Activated CD4-positive, alpha-beta T cell treated with anti-CD3 and anti-CD28 coated beads, Interleukin-2, amount 10 ng/mL, durations not matched to agents 7 days and 5 days (primary cell): ENCODE results near the gene MYO1F. TPM values are rescaled to one million over a fixed set of nuclear protein-coding genes. Genes with fewer than 3 reads are reported as not detected.

Source experiments
- CTCF ChIA-PET: fragments of 350-600 bp; sonication (Branson Sonifier 250); formaldehyde crosslinking; loops from one replicate; lab custom pipeline; 2021; ENCODE audit warnings: antibody characterized with exemption; lab: Charles Lee
- POLR2A ChIA-PET: fragments of 350-600 bp; sonication (Branson Sonifier 250); formaldehyde crosslinking; loops from one replicate; lab custom pipeline; 2021; ENCODE audit warnings: antibody characterized with exemption; lab: Charles Lee
- DNase-seq: peaks from one replicate; pipeline ENCODE4 v3.0.0-alpha.2; 2020
- H3K27ac Mint-ChIP-seq: one replicate; pipeline ENCODE4 v1.8.0; 2021; ENCODE audit warnings: mild to moderate bottlenecking, moderate library complexity, mixed read lengths
- H3K27me3 Mint-ChIP-seq: one replicate; pipeline ENCODE4 v1.8.0; 2021; ENCODE audit warnings: mixed read lengths
- H3K36me3 Mint-ChIP-seq: one replicate; pipeline ENCODE4 v1.8.0; 2021; ENCODE audit warnings: low read depth, mixed read lengths
- H3K4me1 Mint-ChIP-seq: one replicate; pipeline ENCODE4 v1.8.0; 2021; ENCODE audit warnings: mixed read lengths
- H3K4me3 Mint-ChIP-seq: one replicate; pipeline ENCODE4 v1.8.0; 2021; ENCODE audit warnings: mild to moderate bottlenecking, moderate library complexity, mixed read lengths
- H3K9me3 Mint-ChIP-seq: one replicate; pipeline ENCODE4 v1.8.0; 2021; ENCODE audit warnings: mixed read lengths
- total RNA-seq, 2 experiments: library from RNA; stranded (reverse); gene quantifications; one replicate each; pipeline ENCODE4 v1.2.3, GENCODE V29; 2021

Gene MYO1F
- total RNA-seq, 2 experiments from 2014 or later, result 359 to 366 TPM

DNA sequence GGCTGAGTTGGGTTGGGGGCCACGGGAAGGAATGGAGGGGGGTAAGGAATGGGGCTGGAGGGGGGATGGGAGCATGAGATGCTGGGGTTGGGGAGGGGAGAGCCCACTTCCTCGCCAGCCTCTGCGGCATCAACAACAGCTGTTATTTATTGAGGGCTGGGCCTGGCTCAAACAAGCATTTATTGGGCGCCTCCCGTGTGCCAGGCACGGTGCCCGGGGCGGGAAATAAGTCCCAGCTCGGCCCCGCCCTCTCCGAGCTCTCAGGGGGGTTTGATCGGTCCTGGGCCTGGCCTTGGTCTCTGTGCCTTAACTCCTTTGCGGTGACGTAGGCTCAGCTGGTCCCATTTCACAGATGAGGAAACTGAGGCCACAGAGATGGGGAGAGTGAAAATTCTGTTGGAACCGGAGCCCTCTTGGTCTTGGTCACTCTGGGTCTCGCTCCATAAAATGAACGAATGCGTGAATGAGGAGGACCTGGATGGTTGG is 34.2 kb upstream of the MYO1F start:
- no peaks in the 10 kb centered on the region for H3K9me3 Mint-ChIP-seq
- ChIA-PET POLR2A (no interaction called here), CTCF (interaction anchor here (0.5 to 1.1 kb wide), 2 partner anchors 40 to 437 kb away, joined by 3 to 4 read pairs; no protein-coding TSS in a partner anchor)
- no peak for DNase-seq
- peak overlapping the region; percentile 27 for H3K4me3 Mint-ChIP-seq
- no peak overlapping the region for H3K27ac Mint-ChIP-seq
- peaks cover 22% of the 10 kb centered on the region for H3K4me1 Mint-ChIP-seq
- H3K36me3 Mint-ChIP-seq, result peaks cover 2% of the 10 kb centered on the region
- peaks cover 16% of the 10 kb centered on the region for H3K27me3 Mint-ChIP-seq

DNA sequence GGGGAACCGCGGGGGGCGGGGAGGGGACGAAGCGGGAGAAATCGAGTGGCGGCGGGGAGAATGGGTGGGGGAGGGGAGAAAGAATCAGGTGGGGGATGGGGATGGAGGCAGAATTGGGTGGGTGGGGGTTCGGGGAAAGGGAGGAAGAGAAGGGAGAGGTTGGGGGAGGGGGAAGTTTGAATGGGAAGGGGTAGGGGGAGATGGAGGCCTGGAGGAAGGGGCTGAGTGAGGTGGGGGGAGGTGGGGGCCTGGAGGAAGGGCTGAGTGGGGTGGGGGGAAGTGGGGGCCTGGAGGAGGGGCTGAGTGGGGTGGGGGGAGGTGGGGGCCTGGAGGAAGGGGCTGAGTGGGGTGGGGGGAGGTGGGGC is 33.7 kb upstream of the MYO1F start:
- H3K9me3 Mint-ChIP-seq, result no peaks in the 10 kb centered on the region
- DNase-seq, result no peak
- H3K4me1 Mint-ChIP-seq, result peaks cover 22% of the 10 kb centered on the region
- H3K4me3 Mint-ChIP-seq, result no peak overlapping the region
- POLR2A ChIA-PET, result no interaction called here
- peaks cover 2% of the 10 kb centered on the region for H3K36me3 Mint-ChIP-seq
- CTCF ChIA-PET, result interaction anchor here (0.5 kb wide), 1 partner anchor 438 kb away, joined by 4 read pairs; no protein-coding TSS in a partner anchor
- H3K27ac Mint-ChIP-seq, result no peak overlapping the region
- H3K27me3 Mint-ChIP-seq, result peaks cover 16% of the 10 kb centered on the region

DNA sequence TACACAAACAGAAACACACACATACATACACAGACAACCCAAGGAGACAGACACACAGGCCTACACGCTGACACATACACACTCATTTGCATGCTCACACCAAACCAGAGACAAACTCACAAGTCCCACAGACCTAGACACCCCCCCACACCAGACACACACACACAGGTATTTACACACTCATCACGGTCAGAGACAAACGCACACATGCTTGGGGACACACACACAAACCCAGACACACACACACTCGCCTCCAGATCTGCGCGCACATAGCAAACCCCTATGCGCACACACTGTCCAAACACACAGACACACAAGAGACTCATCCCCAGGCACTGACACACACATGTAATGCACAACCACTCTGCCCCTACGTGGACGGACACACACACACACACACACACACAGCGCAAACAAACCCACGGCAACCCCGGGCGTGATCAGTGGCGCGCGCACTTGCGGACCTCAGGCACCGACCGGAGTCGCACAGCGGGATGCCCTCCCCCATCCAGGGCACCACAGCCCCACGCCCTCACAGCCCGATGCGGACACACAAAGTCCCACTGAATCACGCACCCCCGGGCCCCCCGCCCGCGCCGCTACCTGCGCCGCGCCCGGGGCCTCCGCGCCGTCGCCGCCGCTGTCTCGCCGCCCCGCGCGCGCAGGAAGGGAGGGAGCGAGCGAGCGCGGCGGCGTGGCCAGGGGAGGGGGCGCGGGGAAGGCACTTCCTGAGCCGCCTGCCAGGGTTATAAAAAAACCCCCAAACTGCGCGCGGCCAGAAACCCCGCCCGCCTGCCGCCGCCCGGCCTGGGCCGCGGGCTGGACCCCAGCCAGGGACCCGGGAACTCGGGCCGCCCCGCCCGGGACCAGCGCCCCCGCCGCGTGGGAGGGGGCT is 33.0 kb upstream of the MYO1F start, which contains the start of gene ADAMTS10:
TSS of gene ADAMTS10 (minus strand) at position 675 of the 895 bp plus-strand sequence. CDS start 5,005 bp downstream, outside the sequence.
- ChIA-PET CTCF (no interaction called here), POLR2A (no interaction called here)
- Mint-ChIP-seq H3K27me3 (peaks cover 13% of the 10 kb centered on the region), H3K27ac (peak within 1 kb of the TSS; percentile 70), H3K4me1 (peaks cover 20% of the 10 kb centered on the region), H3K9me3 (peaks cover 2% of the 10 kb centered on the region), H3K36me3 (peaks cover 2% of the 10 kb centered on the region), H3K4me3 (peak within 1 kb of the TSS; percentile 80)
- DNase-seq, result peak; percentile 23

DNA sequence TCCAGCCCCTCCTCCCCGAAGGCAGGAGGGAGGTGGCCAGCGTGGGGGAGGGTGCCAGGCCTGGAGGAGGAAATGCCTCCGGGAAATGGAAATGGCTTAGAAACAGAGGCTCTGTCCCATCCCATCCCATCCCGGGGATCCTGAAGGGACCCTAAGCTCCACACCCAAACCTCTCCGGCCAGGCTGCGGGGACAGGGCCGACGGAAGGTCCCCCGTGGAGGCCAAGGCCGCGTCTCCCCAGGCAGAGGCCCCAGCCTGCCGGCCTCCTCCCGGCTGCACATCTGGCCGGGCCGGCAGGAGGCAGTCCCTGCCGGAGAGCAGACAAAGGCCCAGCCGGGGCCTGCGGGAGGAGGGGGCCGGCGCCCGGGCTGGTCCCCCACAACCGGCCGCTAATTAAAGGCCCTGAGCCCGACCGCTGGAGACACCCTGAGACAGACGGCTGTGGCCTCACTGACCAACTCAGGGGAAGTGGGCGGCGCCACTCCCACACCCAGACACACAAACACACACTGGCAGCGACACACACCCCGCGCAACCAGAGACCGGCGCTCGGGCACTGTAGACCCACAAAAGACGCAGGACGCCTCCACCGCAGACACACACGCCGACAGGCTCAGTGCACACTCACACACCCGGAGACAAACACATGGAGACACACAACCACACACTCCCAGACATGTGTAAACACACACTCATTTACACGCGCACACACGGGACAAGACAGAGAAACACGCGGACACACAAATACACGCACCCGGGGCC is 32.2 kb upstream of the MYO1F start:
- Mint-ChIP-seq H3K27ac (peak overlapping the region; percentile 70), H3K4me1 (peaks cover 20% of the 10 kb centered on the region), H3K9me3 (peaks cover 3% of the 10 kb centered on the region), H3K4me3 (peak overlapping the region; percentile 80), H3K36me3 (peaks cover 4% of the 10 kb centered on the region), H3K27me3 (peaks cover 10% of the 10 kb centered on the region)
- CTCF ChIA-PET, result interaction anchor here (0.9 kb wide), 1 partner anchor 29 kb away, joined by 3 read pairs; no protein-coding TSS in a partner anchor
- POLR2A ChIA-PET, result no interaction called here
- DNase-seq, result no peak

DNA sequence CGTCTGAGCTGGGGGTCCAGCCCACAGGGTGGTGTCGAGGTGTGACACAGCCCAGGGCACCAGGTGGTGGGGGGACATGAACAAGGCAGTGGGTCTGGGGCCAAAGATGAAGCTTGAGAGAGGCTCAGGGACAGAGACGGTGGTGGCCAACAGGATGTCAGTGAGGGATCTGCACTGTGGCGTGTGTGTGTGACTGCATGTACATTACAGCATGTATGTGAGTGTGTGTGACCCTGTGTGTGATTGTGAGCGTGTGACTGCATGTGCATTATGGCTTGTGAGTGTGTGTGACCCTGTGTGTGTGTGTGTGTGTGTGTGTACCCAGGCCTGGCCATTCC is 31.7 kb upstream of the MYO1F start:
- Mint-ChIP-seq H3K27me3 (peaks cover 10% of the 10 kb centered on the region), H3K4me3 (peak overlapping the region; percentile 57), H3K27ac (peak overlapping the region; percentile 63), H3K36me3 (peaks cover 4% of the 10 kb centered on the region), H3K4me1 (peaks cover 20% of the 10 kb centered on the region), H3K9me3 (peaks cover 3% of the 10 kb centered on the region)
- no peak for DNase-seq
- ChIA-PET CTCF (interaction anchor here (0.9 kb wide), 1 partner anchor 28 kb away, joined by 3 read pairs; no protein-coding TSS in a partner anchor), POLR2A (no interaction called here)

DNA sequence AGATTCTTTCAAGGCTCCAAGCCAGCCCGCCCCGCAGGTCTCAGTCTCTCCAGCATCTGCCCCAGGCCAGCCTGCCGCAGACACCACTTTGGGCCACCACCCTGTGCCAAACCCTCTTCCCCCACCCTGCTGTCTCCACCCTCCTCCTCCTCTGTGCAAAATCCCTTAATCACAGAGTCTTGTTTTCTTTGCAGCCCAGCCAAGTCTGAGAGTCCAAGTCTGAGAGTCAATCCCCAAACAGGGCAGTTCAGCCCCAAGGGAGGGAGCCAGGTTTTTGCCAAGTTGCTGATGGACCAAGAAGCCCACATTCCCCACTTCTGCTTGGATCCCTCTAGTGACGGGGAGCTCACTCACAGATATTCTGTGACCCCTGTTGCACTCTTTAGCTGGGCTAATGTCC is 30.1 kb upstream of the MYO1F start:
- peaks cover 20% of the 10 kb centered on the region for H3K4me1 Mint-ChIP-seq
- ChIA-PET CTCF (interaction anchor here (0.6 kb wide), 1 partner anchor 347 kb away, joined by 3 read pairs; no protein-coding TSS in a partner anchor), POLR2A (no interaction called here)

DNA sequence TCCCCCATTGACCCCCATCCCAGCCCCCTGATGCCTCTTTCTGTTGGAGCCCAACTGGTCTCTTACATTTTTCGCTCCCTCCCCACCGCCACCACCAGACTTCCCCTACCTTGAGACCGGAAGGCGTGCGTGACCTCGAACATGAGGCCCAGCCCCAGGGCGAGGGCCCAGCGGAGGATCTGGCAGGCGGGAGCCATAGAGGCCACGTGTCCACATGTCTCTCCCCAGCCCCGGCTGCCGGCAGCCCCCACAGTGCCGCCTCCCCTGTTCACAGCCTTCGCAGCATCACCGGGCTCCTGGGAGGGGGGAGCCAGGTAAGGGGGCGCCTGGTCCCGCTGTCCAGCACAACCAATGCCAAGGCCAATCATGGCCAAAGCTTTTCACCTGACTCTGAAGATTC is 28.3 kb upstream of the MYO1F start:
- ChIA-PET POLR2A (no interaction called here), CTCF (interaction anchor here (1.3 to 1.5 kb wide), 2 partner anchors 10 to 25 kb away, joined by 3 to 5 read pairs; no protein-coding TSS in a partner anchor)
- H3K36me3 Mint-ChIP-seq, result peaks cover 4% of the 10 kb centered on the region
- DNase-seq, result no peak
- H3K27ac Mint-ChIP-seq, result no peak overlapping the region
- H3K9me3 Mint-ChIP-seq, result peaks cover 6% of the 10 kb centered on the region
- peaks cover 10% of the 10 kb centered on the region for H3K27me3 Mint-ChIP-seq
- H3K4me3 Mint-ChIP-seq, result no peak overlapping the region
- peaks cover 12% of the 10 kb centered on the region for H3K4me1 Mint-ChIP-seq

More for the DNA sequence above, 30.1 kb upstream of the MYO1F start:
- DNase-seq, result no peak
- Mint-ChIP-seq H3K9me3 (peaks cover 6% of the 10 kb centered on the region), H3K4me3 (no peak overlapping the region), H3K27me3 (peaks cover 10% of the 10 kb centered on the region), H3K36me3 (peaks cover 4% of the 10 kb centered on the region), H3K27ac (no peak overlapping the region)

DNA sequence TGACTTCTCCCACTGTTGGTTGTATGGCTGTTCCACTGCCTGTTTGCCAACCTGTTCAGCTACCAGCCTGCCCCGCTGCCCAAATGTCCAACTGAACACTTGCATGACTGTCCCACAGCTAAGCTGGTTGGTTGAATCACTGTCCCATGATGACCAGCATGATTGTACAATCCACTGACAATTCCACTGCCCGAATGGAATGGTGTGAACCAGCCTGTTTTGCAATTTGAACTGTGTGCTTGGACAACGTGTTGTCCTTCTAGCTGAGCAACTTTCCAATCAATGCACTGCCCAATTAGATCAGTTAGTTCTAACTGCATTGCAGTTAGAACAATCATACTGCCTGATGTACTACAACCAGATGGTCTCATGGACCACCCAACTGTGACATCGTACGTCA is 24.6 kb upstream of the MYO1F start:
- Mint-ChIP-seq H3K27ac (no peak overlapping the region), H3K4me3 (no peak overlapping the region), H3K4me1 (no peaks in the 10 kb centered on the region), H3K27me3 (no peaks in the 10 kb centered on the region), H3K36me3 (peaks cover 4% of the 10 kb centered on the region), H3K9me3 (peaks cover 6% of the 10 kb centered on the region)
- POLR2A ChIA-PET, result no interaction called here
- CTCF ChIA-PET, result no interaction called here
- no peak for DNase-seq

DNA sequence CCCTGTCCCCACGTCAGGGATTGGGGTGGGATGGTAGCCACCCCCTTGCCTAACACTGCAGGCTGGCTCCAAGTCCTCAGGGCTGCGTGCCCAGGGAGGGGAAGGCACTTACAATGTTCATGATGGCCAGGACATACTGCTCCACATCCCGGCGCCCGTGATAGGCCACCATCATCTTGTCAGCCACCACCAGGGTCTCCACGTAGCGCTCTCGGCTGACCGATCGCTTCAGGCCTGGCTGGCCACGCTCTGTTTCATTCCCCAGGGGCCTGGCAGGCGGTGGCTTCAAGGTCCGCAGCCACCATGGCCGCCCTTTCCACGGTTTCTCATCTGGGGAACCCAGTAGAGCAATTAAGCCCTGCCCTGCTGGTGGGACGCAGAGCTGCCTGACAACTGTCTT is 23.6 kb upstream of the MYO1F start:
- H3K36me3 Mint-ChIP-seq, result peaks cover 4% of the 10 kb centered on the region
- peaks cover 6% of the 10 kb centered on the region for H3K9me3 Mint-ChIP-seq
- H3K4me3 Mint-ChIP-seq, result no peak overlapping the region
- CTCF ChIA-PET, result no interaction called here
- no peak overlapping the region for H3K27ac Mint-ChIP-seq
- H3K4me1 Mint-ChIP-seq, result no peaks in the 10 kb centered on the region
- no peak for DNase-seq
- POLR2A ChIA-PET, result no interaction called here
- no peaks in the 10 kb centered on the region for H3K27me3 Mint-ChIP-seq

DNA sequence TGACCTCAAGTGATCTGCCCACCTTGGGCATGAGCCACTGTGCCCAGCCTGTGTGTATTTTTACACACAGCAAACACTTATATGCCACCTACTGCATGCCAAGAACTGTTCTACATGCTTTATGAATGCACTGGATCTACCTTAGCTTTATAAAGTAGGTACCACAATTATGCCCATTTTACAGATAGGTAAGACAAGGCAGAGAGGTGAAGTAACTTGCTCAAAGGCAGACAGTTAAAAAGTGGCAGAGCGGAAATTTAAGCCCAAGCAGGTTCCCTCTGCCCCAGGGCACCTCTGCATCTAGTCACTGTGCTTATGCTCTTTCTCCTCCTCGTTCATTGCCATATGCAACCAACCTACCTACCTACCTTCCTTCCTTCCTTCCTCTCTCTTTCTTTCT is 22.8 kb upstream of the MYO1F start:
- no peaks in the 10 kb centered on the region for H3K27me3 Mint-ChIP-seq
- CTCF ChIA-PET, result no interaction called here
- no peak for DNase-seq
- no peaks in the 10 kb centered on the region for H3K4me1 Mint-ChIP-seq
- H3K4me3 Mint-ChIP-seq, result no peak overlapping the region
- peaks cover 3% of the 10 kb centered on the region for H3K9me3 Mint-ChIP-seq
- H3K27ac Mint-ChIP-seq, result no peak overlapping the region
- H3K36me3 Mint-ChIP-seq, result peaks cover 4% of the 10 kb centered on the region
- POLR2A ChIA-PET, result no interaction called here

DNA sequence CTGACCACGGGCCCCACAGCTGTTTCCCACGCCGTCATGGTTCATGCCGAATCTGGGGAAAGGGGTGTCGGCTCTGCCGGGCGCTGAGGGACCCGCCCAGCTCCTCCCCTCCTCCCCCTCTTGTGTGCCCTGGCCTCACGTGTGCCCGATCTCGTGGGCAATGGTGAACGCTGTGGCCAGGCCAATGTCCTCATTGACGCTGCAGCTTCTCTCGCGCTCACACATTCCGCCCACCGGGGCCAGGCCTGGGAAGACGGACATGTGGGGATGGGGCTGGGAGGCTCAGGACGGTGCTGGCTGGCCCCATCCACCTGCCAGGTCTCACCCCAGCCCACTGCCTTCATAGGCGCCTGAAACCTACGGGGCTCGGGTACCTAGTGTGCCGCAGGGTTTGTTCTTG is 18.9 kb upstream of the MYO1F start:
- no peak overlapping the region for H3K4me3 Mint-ChIP-seq
- H3K27me3 Mint-ChIP-seq, result peaks cover 9% of the 10 kb centered on the region
- H3K27ac Mint-ChIP-seq, result no peak overlapping the region
- H3K36me3 Mint-ChIP-seq, result peaks cover 8% of the 10 kb centered on the region
- CTCF ChIA-PET, result interaction anchor here (4.0 kb wide), 1 partner anchor 16 kb away, joined by 23 read pairs; no protein-coding TSS in a partner anchor
- DNase-seq, result no peak
- H3K4me1 Mint-ChIP-seq, result peaks cover 13% of the 10 kb centered on the region
- POLR2A ChIA-PET, result no interaction called here
- peaks cover 17% of the 10 kb centered on the region for H3K9me3 Mint-ChIP-seq

DNA sequence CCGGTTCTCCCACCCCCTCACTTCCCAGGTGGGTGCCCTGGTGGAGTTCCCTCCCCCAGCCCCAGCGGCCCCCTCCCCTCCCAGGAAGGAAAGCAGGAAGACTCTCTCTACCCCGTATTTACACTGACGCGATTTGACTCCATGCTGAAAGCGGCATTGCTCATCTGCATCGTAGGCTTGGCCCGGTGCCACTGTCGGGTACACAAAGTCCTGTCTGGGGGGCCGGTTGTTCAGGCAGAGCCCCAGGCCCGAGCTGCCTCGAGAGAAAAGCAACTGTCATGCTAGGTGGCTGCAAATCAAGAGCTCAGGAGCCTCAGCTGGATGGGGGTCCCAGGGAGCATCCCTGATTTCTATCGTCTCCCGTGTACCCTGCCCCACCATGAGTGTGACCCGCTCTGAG is 18.4 kb upstream of the MYO1F start:
- ChIA-PET CTCF (interaction anchor here (4.0 kb wide), 1 partner anchor 15 kb away, joined by 23 read pairs; no protein-coding TSS in a partner anchor), POLR2A (no interaction called here)
- Mint-ChIP-seq H3K4me3 (no peak overlapping the region), H3K4me1 (peaks cover 13% of the 10 kb centered on the region), H3K27me3 (peaks cover 14% of the 10 kb centered on the region), H3K36me3 (peaks cover 8% of the 10 kb centered on the region), H3K27ac (no peak overlapping the region), H3K9me3 (peaks cover 17% of the 10 kb centered on the region)
- no peak for DNase-seq
